GM12864 (cell line): ENCODE data around the gene ZNF516.

Experiments
- DNase-seq: peaks from one replicate; pipeline ENCODE4 v3.0.0-alpha.2; 2011; ENCODE audit warnings: low read depth
- H3K4me3 ChIP-seq: 2 replicates; pipeline ENCODE4 v1.5.1; 2011; ENCODE audit warnings: mild to moderate bottlenecking, low read depth, low read length, control low read depth
- TF ChIP-seq, protein P1 (sequence below): IDR thresholded peaks from 2 replicates; pipeline ENCODE4 v1.5.1; 2011; ENCODE audit warnings: low read depth, mild to moderate bottlenecking, moderate library complexity, low read length, control low read depth, inconsistent platforms; ENCODE audit errors: missing control alignments

Gene ZNF516

DNA sequence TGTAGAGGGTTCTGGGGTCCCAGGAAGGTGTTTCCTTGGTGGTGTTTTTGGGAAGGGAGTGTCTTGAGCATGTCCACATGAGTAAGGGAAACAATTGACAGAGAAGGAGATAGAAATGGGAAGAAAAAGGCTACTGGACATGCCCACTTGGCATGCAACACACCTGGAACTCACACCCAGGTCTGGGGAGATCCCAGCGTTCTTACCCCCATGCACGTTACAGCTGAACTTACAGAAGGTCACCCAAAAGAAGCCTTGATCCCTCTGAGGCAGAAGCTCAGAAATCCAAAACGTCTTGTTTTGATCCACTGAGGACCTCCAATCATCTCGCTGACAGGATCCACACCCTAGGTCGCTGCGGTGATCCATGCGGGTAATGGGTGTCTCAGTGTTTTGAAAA is 142.0 kb downstream of the ZNF516 start:
- TF ChIP-seq, protein P1, sequence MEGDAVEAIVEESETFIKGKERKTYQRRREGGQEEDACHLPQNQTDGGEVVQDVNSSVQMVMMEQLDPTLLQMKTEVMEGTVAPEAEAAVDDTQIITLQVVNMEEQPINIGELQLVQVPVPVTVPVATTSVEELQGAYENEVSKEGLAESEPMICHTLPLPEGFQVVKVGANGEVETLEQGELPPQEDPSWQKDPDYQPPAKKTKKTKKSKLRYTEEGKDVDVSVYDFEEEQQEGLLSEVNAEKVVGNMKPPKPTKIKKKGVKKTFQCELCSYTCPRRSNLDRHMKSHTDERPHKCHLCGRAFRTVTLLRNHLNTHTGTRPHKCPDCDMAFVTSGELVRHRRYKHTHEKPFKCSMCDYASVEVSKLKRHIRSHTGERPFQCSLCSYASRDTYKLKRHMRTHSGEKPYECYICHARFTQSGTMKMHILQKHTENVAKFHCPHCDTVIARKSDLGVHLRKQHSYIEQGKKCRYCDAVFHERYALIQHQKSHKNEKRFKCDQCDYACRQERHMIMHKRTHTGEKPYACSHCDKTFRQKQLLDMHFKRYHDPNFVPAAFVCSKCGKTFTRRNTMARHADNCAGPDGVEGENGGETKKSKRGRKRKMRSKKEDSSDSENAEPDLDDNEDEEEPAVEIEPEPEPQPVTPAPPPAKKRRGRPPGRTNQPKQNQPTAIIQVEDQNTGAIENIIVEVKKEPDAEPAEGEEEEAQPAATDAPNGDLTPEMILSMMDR, result no peak
- DNase-seq, result no peak
- H3K4me3 ChIP-seq, result no peak overlapping the region

DNA sequence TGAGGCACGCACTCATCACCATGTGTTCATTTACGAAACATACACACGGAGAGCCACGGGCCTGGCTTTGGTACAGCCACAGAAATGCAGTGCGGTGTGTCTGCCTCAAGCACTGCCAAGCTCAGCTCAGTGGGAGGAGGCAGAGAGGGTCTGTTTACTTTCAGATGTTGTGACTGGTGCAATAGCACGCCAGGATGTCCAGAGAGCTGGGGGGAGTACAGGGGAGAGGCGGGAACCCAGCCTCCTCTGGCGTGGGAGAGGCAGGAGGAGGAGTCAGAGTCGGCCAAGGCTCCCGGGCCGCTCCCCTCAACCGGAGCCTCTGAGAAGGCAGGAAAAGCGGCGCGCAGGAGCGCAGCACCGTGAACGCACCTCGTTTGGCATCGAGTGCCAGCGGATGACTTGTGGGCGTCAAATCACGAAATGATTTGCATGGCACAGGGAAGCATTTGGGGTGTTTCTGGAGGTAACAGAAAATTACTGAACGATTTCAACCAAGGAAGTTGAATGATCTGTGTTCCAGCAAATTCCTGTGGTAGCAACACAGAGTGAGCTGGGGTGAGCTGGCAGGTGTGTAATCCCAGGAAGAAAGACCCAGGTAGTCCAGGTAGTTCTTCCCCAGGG is 143.0 kb downstream of the ZNF516 start:
- TF ChIP-seq, protein P1, result no peak
- no peak overlapping the region for H3K4me3 ChIP-seq
- DNase-seq, result no peak

DNA sequence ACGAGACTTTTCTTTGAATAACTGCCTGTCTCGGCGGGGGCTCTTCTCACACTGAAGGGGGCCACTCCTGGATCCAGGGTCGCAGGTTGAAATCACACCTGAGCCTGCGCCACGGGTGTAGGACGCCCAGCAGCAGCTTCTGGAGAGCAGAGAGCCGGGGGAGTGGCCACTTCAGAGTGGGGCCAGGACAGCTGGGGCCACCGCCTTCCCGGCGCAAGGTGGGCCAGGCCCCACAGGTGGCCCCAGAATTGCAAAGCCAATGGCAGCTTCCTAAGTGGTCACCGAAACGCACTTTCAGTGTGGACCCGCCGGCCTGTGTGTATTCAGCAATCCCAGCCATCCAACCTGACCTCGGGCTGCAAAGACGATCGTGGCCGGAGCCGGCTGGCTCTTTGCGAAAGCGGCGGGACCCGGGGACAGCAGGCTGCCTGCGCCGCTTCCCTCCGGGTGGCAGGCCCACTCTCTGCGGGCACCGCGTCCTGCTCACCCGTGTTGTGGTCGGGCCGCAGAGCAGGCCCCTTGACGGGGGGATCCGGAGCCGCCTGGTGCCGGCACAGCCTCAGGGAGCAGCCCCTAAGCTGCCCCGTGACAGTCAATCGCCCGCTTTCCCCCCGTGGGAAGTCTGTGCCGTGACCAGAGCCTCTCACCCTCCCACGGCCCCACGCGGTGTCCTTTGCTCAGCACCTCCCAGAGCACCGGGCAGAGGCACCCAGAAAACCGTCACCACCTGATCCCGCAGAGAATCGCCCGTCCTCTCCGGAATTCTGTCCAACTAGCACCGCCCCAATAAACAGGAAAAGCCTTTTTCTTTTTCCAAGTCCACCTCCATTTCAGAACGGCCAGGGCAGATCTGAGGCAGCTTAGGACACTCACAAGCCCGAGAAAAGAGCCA is 144.7 kb downstream of the ZNF516 start:
- no peak for DNase-seq
- TF ChIP-seq, protein P1, result no peak
- H3K4me3 ChIP-seq, result no peak overlapping the region

DNA sequence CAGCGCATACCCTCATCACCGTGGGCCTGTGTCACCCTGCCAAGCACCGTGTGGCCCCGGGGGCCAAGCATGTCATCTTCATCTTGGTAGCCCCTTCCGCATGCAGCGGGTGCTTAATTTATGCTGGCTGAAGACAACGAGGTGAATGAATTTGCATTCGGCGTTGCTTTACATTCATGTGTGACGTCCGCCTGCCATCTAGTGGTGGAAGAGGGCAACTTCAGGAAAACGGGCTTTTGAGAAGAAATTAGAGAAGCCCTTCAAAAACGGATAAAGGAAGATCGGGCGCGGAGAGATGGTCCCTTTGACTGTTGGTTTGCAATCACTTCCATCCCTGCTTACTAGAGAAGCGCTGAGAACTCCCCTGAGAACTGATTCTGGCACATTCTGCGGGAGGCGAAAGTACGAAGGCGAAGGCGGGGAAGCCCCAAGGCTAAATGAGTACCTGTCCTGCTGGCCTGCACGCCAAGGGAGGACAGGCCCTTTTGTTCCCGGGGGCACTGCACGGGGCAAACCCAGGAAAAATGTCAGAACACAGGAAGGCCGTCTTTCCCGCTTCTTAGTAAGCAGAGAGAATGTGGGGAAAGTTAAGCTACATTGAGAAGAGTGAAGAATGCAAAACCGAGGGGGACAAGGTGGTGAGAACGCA is 145.9 kb downstream of the ZNF516 start:
- DNase-seq, result peak; percentile 8
- TF ChIP-seq, protein P1, result peak; percentile 89
- H3K4me3 ChIP-seq, result no peak overlapping the region

DNA sequence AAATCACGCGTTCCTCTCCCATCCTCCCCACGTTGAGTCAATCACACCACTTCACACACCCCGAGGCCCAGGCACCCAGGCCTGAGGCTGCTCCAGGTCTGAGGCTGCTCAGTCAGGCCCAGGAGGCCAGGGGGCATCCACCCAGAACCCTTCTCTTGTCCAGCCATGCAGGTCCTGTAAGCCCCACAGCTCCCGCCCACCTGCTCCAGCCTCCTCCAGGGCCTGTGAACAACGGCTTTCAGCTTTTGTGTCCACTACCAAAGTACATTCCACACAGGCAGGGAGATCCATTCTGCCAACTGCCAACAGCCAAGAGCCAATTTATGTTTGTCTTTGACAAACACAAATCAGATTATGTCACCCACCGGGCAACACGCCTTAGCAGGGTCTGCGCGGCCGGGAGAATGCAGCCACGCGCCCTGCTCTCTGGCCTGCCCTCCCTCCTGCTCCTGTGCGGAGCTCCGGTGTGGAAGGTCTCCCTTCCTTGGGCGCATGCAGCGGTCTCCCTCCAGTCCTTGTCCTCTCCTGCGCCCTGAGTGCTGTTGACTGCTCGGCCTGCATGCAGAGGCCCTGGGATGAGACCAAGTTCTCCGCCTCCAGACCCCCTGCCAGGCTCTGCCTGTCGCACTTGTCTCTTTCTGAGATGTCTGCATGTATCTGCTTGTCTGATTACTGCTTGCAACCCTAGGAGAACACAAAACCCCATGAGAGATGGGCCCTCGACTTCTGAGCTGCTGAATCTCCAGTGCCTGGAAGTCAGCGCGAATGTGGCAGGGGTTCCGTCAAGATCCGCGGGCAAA is 146.6 kb downstream of the ZNF516 start:
- H3K4me3 ChIP-seq, result no peak overlapping the region
- TF ChIP-seq, protein P1, result no peak
- DNase-seq, result no peak

DNA sequence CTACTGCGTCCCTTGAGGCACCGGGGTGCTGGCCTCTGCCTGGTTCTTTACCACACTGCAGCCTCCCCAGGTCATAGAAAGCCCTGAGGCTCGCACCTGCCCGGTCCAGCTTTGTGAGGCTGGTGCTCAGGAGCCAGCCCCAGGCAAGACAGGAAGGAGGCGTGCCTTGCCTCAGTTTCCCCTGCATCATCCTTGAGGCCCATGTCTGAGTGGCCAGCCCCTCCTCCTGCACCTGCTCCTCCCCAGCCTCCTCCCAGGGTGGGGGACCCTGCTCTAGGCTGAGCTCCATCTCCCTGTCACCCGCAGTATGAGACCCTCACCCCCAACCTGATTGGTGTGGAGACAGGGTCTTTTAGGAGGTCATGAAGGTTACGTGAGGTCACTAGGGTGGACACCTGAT is 147.7 kb downstream of the ZNF516 start:
- TF ChIP-seq, protein P1, result no peak
- no peak overlapping the region for H3K4me3 ChIP-seq

More for the DNA sequence above, 147.7 kb downstream of the ZNF516 start:
- no peak for DNase-seq
